Liver (tissue), 9 donors: Measurements from ENCODE around the gene LRRC4. TPM values are rescaled to one million over a fixed set of nuclear protein-coding genes. Genes with fewer than 3 reads are reported as not detected.

ENCODE experiments used
- DNase-seq: peaks from one replicate; pipeline ENCODE4 v3.0.0-alpha.2; 2017; ENCODE audit warnings: low spot score
- H3K27ac ChIP-seq, 2 donors: one replicate each; pipeline ENCODE4 v1.7.0; 2013; ENCODE audit warnings: inconsistent platforms in 2 of 2, low read length in 2 of 2, control low read depth in 1 of 2, low read depth in 1 of 2, mild to moderate bottlenecking in 1 of 2
- H3K27me3 ChIP-seq, 4 donors: one replicate each; pipeline versions ENCODE4 v1.6.1 to v1.7.0; 2013; ENCODE audit warnings: low read length in 3 of 4, inconsistent platforms in 1 of 4, mild to moderate bottlenecking in 1 of 4, moderate library complexity in 1 of 4; ENCODE audit not compliant: control insufficient read depth in 4 of 4, insufficient read depth in 4 of 4
- H3K36me3 ChIP-seq, 4 donors: one replicate each; pipeline versions ENCODE4 v1.6.1 to v1.7.0; 2013; ENCODE audit warnings: low read length in 3 of 4, mild to moderate bottlenecking in 3 of 4, low read depth in 1 of 4, moderate library complexity in 1 of 4; ENCODE audit not compliant: control insufficient read depth in 4 of 4, insufficient read depth in 3 of 4
- H3K4me1 ChIP-seq, 4 donors: one replicate each; pipeline versions ENCODE4 v1.6.1 to v1.7.0; 2013; ENCODE audit warnings: low read length in 3 of 4, mild to moderate bottlenecking in 3 of 4, moderate library complexity in 1 of 4; ENCODE audit not compliant: control insufficient read depth in 4 of 4, insufficient read depth in 4 of 4
- H3K4me3 ChIP-seq, 3 donors: one replicate each; pipeline versions ENCODE4 v1.6.1 to v1.7.0; 2013; ENCODE audit warnings: low read length in 3 of 3, control low read depth in 1 of 3, low read depth in 1 of 3, mild to moderate bottlenecking in 1 of 3
- H3K9ac ChIP-seq, 2 donors: one replicate each; pipeline ENCODE4 v1.7.0; 2013; ENCODE audit warnings: low read length in 2 of 2, mild to moderate bottlenecking in 2 of 2, moderate library complexity in 2 of 2, control low read depth in 1 of 2, low read depth in 1 of 2
- H3K9me3 ChIP-seq, 4 donors: one replicate each; pipeline versions ENCODE4 v1.6.1 to v1.7.0; 2013; ENCODE audit warnings: low read length in 3 of 4; ENCODE audit not compliant: control insufficient read depth in 4 of 4
- CTCF ChIP-seq: fragments of 150-350 bp; IDR thresholded peaks from 2 replicates; pipeline ENCODE4 v1.5.1; 2017; ENCODE audit warnings: improper control_type of control experiment, low read depth, low read length; ENCODE audit not compliant: missing input control
- EGR1 ChIP-seq, 2 donors: IDR thresholded peaks; 2 replicates each; pipeline ENCODE4 v1.6.1; 2016 to 2018; ENCODE audit warnings: antibody characterized with exemption in 2 of 2, low read depth in 2 of 2
- FOXA1 ChIP-seq: IDR thresholded peaks from 2 replicates; pipeline ENCODE4 v1.6.1; 2016; ENCODE audit warnings: antibody characterized with exemption
- FOXA2 ChIP-seq: IDR thresholded peaks from 2 replicates; pipeline ENCODE4 v1.6.1; 2016; ENCODE audit warnings: antibody characterized with exemption
- GABPA ChIP-seq, 2 donors: IDR thresholded peaks in 1 of 2; conservative IDR thresholded peaks in 1 of 2; 2 replicates each; pipeline ENCODE4 v1.6.1; 2016; ENCODE audit warnings: antibody characterized with exemption in 2 of 2, mild to moderate bottlenecking in 1 of 2, moderate library complexity in 1 of 2
- HNF4A ChIP-seq, 2 donors: conservative IDR thresholded peaks; 2 replicates each; pipeline ENCODE4 v1.6.1; 2016; ENCODE audit warnings: antibody characterized with exemption in 2 of 2, mild to moderate bottlenecking in 2 of 2
- HNF4G ChIP-seq: IDR thresholded peaks from 2 replicates; pipeline ENCODE4 v1.6.1; 2016; ENCODE audit warnings: antibody characterized with exemption
- JUND ChIP-seq, 2 donors: IDR thresholded peaks; 2 replicates each; pipeline ENCODE4 v1.6.1; 2016; ENCODE audit warnings: antibody characterized with exemption in 2 of 2
- NR2F2 ChIP-seq: IDR thresholded peaks from 2 replicates; pipeline ENCODE4 v1.6.1; 2016; ENCODE audit warnings: antibody characterized with exemption
- RAD21 ChIP-seq, 2 donors: IDR thresholded peaks; 2 replicates each; pipeline ENCODE4 v1.6.1; 2016; ENCODE audit warnings: antibody characterized with exemption in 2 of 2, mild to moderate bottlenecking in 2 of 2
- REST ChIP-seq: IDR thresholded peaks from 2 replicates; pipeline ENCODE4 v1.6.1; 2016; ENCODE audit warnings: antibody characterized with exemption, mild to moderate bottlenecking
- RXRA ChIP-seq, 2 donors: IDR thresholded peaks; 2 replicates each; pipeline ENCODE4 v1.6.1; 2017 to 2018; ENCODE audit warnings: antibody characterized with exemption in 2 of 2, mild to moderate bottlenecking in 1 of 2
- SP1 ChIP-seq: IDR thresholded peaks from 2 replicates; pipeline ENCODE4 v1.6.1; 2018; ENCODE audit warnings: antibody characterized with exemption, mild to moderate bottlenecking
- TAF1 ChIP-seq: conservative IDR thresholded peaks from 2 replicates; pipeline ENCODE4 v1.6.1; 2016; ENCODE audit warnings: antibody characterized with exemption, mild to moderate bottlenecking
- YY1 ChIP-seq: IDR thresholded peaks from 2 replicates; pipeline ENCODE4 v1.6.1; 2016; ENCODE audit warnings: antibody characterized with exemption, mild to moderate bottlenecking
- ZBTB33 ChIP-seq: IDR thresholded peaks from 2 replicates; pipeline ENCODE4 v1.6.1; 2016; ENCODE audit warnings: antibody characterized with exemption
- WGBS: extraction: QIAGEN DNeasy Blood & Tissue Kit; methylation state at CpG from one replicate; pipeline ENCODE4 v1.1.7; 2013; 5-methylcytosine and 5-hydroxymethylcytosine counted together
- polyA plus RNA-seq, 2 donors: library from polyadenylated mRNA; stranded (reverse) in 1 of 2; unstranded in 1 of 2; fragments of 200-250 nt in 1 of 2; fragments of >200 nt in 1 of 2; fragmentation: Nextera tagmentation in 1 of 2; extraction: Ambion mirVana in 1 of 2; gene quantifications; one replicate each; pipeline versions ENCODE4 v1.2.1 to v1.2.3, GENCODE V29; 2013 to 2015
- total RNA-seq, 2 donors: library from RNA; depleted of rRNA; stranded (reverse); fragments of >200 nt; gene quantifications; one replicate each; pipeline ENCODE4 v1.2.3, GENCODE V29; 2014
- TF ChIP-seq, protein P1 (sequence below): IDR thresholded peaks from 2 replicates; pipeline ENCODE4 v1.6.1; 2016; ENCODE audit warnings: antibody characterized with exemption
- TF ChIP-seq, protein P2 (sequence below): IDR thresholded peaks from 2 replicates; pipeline ENCODE4 v1.6.1; 2016; ENCODE audit warnings: antibody characterized with exemption
- donor health status: healthy.
- donor health status: healthy.
- donor health status: healthy.
- donor health status: healthy.
- donor health status: healthy.

LRRC4 gene
- total and polyA plus RNA-seq, 4 donors = 0.54 to 2.7 (median 1.2) TPM

DNA sequence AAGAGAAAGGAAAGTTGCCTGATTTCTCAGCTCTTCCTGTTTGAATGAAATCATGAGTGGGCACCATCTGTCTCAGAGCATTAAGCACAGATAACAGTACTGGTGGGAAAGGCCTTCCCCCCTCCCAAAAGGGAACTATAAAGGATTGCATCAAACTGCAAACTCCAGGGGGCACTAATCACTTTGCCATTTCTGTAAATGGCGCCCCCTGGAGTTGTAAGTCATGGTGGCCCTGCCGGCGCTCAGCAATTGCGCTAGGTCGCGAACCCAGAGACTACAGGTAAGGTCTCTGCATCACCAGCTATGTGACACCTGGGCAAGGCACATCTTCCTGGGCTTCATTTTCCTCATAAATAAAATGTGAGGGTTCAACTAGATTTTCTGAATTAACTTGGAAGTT is 11.1 kb downstream of the LRRC4 start:
- H3K27me3 ChIP-seq = no peaks in the 10 kb centered on the region
- H3K36me3 ChIP-seq = peaks cover 2 to 11% (median 4%) of the 10 kb centered on the region in 4 donors
- H3K4me3 ChIP-seq = no peak overlapping the region
- no peaks in the 10 kb centered on the region for H3K9me3 ChIP-seq
- TF ChIP-seq YY1 = no peak
- TF ChIP-seq, protein P1, sequence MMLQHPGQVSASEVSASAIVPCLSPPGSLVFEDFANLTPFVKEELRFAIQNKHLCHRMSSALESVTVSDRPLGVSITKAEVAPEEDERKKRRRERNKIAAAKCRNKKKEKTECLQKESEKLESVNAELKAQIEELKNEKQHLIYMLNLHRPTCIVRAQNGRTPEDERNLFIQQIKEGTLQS = no peak
- no peak for TF ChIP-seq FOXA2
- no peak for TF ChIP-seq RXRA (IDR thresholded peaks at IDR 0.05)
- TF ChIP-seq NR2F2 = no peak
- no peak for TF ChIP-seq REST
- no peak for TF ChIP-seq JUND (IDR thresholded peaks at IDR 0.05)
- no peak for TF ChIP-seq EGR1 (IDR thresholded peaks at IDR 0.05; ENCODE audit: low read depth in 2 of 2)
- no peak for TF ChIP-seq TAF1
- TF ChIP-seq HNF4A (conservative IDR thresholded peaks at IDR 0.05) = no peak
- TF ChIP-seq FOXA1 = no peak
- no peak for TF ChIP-seq HNF4G
- TF ChIP-seq CTCF = no peak
- TF ChIP-seq SP1 = no peak
- TF ChIP-seq, protein P2, sequence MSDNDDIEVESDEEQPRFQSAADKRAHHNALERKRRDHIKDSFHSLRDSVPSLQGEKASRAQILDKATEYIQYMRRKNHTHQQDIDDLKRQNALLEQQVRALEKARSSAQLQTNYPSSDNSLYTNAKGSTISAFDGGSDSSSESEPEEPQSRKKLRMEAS = no peak
- TF ChIP-seq RAD21 (IDR thresholded peaks at IDR 0.05) = no peak
- no peak for TF ChIP-seq ZBTB33
- TF ChIP-seq GABPA (IDR thresholded peaks at IDR 0.05 in 1 of 2, conservative IDR thresholded peaks at IDR 0.05 in 1 of 2) = no peak
- no peak for DNase-seq
- no peak overlapping the region for H3K27ac ChIP-seq
- H3K4me1 ChIP-seq = peaks cover 1 to 29% (median 17%) of the 10 kb centered on the region in 4 donors
- 95% methylated on average over 6 of the region's 6 CpGs for WGBS
- no peak overlapping the region for H3K9ac ChIP-seq
